H54 (cell line): ENCODE results near the gene BTD.

Source experiments
- DNase-seq: peaks from one replicate; pipeline ENCODE4 v3.0.0; 2011; ENCODE audit warnings: low spot score, mixed read lengths; ENCODE audit not compliant: insufficient read length
- FAIRE-seq: peaks from 3 replicates; lab custom pipeline; 2011; peaks lifted over from hg19 to GRCh38; lab: Jason Lieb, UNC
- POLR2A ChIP-seq: IDR thresholded peaks from 2 replicates; pipeline ENCODE4 v1.6.1; 2011; ENCODE audit warnings: low read depth, mild to moderate bottlenecking, low read length

BTD gene

DNA sequence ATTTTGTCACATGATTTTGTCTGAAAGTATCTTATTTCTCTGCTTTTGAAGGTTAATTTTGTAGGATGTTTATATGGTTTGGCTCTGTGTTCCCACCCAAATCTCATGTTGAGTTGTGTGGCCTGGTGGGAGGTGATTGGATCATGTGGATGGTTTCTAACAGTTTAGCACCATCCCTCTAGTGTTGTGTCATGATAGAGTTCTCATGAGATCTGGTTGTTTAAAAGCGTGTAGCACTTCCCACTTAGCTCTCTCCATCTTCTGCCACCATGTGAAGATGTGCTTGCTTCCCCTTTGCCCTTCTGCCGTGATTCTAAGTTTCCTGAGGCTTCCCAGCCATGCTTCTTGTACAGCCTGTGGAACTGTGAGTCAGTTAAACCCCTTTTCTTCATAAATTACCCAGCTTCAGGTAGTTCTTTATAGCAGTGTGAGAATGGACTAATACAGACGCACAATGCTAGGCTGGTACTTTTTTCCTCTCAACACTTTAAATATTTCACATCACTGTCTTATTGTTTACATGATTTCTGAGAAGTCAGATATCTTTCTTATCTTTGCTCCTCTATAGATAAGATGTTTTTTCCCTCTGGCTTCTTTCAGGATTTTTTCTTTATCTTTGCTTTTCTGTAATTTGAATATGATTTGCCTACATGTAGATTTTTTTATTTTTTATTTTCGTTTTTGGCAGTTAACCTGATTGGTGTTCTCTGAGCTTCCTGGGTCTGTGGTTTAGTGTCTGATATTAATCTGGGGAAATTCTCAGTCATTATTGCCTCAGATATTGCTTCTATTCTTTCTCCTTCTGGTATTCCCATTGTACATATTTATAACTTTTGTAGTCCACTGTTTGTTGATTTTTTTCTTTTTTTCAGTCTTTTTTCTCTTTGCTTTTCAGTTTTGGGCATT is 22.2 kb downstream of the BTD start:
- DNase-seq = no peak
- no peak for FAIRE-seq
- no peak for TF ChIP-seq POLR2A

DNA sequence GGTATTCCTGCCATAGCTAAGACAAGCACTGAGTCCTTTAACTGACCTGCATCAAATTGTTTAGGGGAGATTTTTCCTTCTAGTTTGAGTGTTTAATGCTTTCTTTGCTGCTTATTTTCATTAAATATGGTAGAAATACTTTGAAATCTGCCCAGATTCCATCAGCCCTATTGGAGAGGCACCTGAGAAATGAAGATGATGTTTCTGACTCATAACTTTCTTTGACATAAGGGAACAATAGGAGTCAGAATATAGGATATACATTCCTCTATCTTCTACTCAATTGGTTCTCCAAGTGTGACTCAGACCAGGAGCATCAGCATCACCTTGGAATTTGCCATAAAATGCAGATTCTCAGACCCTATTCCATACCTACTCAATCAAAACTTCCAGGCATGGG is 27.4 kb downstream of the BTD start:
- no peak for TF ChIP-seq POLR2A
- no peak for FAIRE-seq

DNA sequence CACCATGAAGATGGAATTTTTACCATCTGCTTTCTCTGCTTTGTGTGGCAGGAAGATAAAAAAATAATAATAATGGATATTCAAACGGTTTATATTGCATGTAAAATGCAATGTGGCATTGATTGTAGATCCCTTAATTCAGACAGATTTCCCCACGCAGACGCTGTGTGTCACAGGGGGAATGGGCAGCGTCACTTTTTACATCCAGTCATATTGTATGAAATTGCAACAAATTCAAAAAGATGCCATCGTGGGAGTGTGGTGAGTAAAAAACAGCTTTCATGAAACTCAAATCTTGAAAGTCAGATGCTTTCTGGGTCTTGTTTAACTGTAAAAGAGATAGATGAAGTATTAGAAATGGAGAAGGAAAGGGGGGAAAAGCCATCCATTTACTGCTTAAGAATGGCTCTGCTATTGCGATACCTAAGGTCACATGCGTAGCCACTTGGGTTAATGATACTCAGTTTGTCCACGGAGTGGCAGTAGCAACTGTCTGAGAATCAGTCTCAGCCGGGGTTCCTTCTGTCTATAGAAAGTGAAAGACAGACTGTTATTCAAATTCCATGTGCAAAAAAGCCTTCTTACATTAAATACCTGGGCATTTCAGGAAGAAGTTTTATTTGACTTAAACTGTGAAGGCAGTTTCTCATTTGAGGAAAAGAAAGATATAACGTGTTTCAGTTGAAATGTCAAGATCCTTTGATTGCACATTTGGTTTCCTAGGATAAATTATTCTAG is 28.5 kb downstream of the BTD start:
- peak; percentile 92 for FAIRE-seq
- TF ChIP-seq POLR2A = no peak
- no peak for DNase-seq

More for the DNA sequence above, 27.4 kb downstream of the BTD start:
- no peak for DNase-seq

DNA sequence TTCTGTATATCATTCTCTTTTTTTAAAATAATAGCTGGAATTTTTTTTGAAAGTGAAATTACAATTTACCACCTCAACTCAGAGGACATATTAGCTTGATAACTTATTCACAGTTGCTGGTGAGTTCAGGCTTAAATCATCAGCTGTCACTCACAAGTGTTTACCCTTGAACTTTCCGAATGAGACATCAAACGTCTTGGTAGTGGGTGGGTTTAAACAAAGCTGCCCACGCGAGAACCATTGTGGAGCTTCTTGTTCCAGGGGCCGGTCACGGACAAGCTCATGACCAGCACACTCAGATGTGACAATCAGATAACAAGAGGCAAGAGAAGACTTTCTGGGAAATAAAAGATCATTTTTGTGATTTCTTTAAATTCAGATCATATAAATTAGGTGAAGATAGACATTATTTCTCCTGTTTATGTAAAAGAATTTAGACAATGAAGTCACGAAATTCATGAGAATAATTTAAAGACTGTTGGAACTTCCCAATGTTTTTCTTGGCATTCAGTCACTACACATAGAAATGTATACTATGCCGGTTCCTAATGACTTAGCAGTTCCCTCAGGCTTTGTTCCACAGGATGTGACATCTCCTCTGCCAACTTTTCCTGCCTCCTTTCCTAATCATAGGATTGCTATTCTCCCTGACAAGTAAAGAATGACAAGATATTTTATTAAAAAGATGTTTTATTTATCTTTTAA is 29.3 kb downstream of the BTD start:
- FAIRE-seq (no peak), DNase-seq (no peak)
- no peak for TF ChIP-seq POLR2A

DNA sequence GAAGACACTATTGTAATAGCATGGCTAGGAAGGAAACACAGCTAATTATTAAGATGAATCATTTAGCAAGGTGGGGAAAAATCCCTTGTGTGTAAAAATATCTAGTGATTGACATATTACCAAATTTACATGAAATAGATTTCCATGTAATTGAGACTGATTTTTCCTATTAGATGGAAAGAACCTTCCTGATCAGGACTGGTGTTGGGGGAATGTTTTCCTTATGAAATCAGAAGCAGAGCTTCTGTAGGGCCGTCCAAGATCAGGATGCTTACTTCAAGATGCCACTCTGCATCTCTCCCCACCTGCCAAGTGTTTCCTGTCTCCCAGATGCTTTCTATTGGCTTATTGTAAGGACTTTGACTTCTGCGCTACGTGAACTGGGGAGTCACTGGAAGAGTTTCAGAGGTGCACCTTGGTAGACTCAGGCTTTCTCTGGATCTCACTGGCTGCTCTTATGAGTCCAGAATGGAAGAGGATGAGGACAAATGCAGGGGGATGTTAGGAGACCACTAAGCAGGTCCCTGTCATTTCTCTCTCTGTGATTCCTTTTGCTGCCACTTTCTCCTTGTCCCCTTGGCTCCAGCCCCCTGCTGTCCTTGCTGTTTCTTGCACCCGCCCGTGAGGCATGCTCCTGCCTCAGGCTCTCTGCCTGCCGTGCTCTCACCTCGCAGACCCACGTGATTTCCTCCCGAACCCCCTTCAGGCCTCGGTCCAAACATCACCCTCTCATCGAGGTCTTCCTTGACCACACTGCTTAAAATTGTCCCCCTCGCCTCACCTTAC is 30.1 kb downstream of the BTD start:
- FAIRE-seq (no peak), DNase-seq (no peak)
- TF ChIP-seq POLR2A = no peak

DNA sequence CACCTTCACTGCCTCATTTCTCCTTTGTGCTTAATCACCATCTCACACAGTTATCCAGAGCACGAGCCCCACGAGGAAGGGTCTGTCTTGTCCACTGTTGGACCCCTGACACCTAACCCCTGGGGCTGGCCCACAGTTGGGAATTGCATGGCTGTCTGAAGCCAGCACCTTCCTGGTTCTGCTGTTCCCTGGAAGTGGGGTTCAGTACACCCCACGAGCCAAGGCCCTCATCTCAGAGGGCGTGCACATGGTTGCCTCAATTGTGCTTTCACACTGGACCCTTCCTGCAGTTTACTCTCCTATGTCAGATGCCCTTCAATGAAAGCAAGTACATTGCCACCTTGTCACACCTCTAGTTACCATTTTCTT is 30.7 kb downstream of the BTD start:
- DNase-seq (no peak), FAIRE-seq (no peak)
- TF ChIP-seq POLR2A = no peak

DNA sequence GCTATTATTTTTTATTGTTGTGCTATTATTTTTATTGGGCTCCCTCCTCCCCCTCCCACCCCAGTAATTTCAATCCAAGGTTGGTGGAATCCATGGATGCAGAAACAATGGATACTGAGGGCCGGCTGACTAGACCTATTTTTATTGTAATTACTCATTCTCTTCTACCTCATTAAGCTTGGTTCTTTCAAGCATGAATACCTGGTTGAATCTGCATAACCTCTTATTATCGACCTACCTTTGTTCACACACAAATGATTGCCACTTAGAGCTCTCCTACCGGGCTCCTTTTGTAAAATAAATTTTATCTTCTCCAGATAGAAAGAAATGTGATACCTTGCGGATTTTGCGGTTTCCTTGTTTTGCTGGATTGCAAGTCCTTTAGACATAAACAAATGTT is 31.6 kb downstream of the BTD start:
- DNase-seq = no peak
- no peak for FAIRE-seq
- no peak for TF ChIP-seq POLR2A

DNA sequence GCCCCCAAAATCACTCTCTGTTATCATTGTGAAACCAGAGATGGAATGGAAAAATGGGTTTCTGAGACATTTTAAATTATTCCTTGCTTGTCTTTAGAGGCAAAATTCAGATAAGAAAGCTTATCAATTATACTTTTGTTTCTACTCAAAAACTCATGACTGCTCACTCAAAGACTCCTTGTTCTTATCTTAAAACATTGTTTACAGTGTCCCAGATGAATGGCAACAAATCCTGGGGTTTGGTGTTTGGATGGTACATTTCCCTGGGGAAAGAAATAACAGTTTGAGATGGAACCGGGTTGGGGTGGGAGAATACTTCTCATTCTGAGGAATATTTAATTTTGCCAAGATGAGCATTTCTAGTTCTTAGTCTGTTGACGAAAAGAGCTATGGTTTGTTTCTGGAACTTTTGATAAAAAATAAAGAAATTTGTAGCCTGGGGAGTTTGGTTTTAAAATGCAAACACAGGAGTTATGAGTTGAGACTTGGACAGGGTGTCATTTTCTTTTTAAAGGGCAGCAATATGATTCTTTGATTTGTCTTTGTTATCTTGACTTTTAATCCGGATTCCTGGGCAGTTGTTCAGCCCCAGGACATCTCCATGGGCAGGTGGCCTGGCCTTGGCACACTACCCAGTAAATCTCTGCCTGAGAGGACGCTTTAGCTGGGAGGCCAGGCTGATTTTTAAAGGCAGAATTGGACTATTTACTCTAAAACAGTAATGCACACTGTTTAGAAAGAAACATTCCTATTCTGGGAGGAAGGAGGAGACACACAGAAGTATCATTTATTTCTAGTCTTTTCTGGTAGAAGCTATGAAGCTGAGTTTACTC is 32.4 kb downstream of the BTD start:
- no peak for TF ChIP-seq POLR2A
- no peak for DNase-seq
- no peak for FAIRE-seq

DNA sequence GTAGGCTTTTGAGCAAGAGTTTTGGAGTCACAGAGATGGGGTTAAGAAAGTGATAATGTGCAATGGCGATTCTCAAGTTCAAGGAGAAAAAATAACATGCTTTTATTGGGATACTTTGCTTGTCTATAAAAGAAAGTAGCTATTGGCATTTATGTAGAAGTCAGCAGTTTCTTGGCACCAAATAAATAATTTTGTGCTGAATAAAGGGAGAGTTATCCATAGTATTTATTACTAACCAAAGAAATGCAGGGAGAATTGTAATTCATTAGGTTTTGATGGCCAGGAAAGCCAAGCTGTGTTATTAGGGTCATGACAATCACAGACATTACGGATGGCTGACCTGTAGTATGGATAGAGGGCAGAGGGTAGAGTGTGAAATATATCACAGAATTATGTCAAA is 33.1 kb downstream of the BTD start:
- no peak for TF ChIP-seq POLR2A
- DNase-seq (no peak), FAIRE-seq (no peak)

DNA sequence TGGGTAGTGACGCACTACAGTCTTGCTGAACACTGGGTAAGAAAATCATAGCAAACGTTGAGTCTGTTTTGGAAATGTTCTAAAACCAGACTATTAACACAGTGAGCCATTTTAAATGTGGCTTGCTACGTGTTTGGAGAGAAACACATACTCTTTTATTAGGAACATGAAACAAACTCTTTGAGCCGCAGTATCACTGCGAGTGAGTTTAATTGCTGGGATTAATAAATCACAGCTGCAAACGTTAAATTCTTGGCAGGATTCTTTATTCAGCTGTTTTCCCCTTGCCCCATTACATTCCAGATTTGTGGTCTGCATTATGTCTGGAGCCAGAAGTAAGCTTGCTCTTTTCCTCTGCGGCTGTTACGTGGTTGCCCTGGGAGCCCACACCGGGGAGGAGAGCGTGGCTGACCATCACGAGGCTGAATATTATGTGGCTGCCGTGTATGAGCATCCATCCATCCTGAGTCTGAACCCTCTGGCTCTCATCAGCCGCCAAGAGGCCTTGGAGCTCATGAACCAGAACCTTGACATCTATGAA is 33.6 kb downstream of the BTD start:
- DNase-seq (no peak), FAIRE-seq (no peak)
- TF ChIP-seq POLR2A = no peak

DNA sequence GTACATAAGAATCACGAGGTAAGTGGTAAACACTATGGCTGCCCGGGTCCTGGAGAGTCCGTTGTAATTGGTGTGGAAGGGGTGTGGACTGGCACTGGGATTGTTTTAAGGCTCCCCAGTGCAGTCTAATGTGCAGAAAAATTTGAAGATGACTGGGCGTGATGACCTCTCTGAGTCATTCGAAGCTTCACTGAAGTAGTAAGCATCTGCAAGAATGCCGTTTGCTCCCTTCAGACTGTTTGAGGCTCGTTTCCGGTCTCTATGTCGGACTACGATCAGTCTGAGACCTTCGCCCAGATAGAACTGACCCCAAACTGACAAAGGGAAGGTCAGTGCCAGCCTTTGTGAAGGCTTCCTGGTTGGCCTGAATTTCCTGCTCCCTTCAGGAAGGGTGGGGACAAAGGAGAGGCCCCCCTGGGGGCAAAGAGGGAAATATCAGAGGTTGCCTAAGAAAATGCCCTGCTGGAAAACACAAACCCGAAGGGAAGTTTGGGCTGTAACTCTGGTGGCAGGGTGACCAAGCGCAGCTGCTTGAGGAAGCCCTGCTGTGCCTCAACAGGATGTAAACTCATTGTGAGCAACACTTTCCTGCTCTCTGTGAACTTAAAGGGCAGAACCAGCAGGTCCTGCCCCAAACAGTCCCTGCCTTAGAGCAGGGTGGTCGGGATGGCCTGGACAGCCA is 34.6 kb downstream of the BTD start:
- DNase-seq (peak; percentile 52), FAIRE-seq (peak; percentile 94)
- TF ChIP-seq POLR2A = 0 out of 2 replicates have a peak, but pooled peaks have one; percentile 14
